Stimulated activated CD4-positive, alpha-beta T cell treated with anti-CD3 and anti-CD28 coated beads, Interleukin-4, amount 100 ng/mL, for 1 hour (primary cell): ENCODE data around the gene FAM237B.
"Not testable (repeated sequence)": the region's sequence is repeated elsewhere in the genome, so short reads cannot be mapped to it uniquely, and the experiment has no call there.

ENCODE experiments used
- DNase-seq: peaks from one replicate; pipeline ENCODE4 v3.0.0-alpha.2; 2020

Gene FAM237B

DNA sequence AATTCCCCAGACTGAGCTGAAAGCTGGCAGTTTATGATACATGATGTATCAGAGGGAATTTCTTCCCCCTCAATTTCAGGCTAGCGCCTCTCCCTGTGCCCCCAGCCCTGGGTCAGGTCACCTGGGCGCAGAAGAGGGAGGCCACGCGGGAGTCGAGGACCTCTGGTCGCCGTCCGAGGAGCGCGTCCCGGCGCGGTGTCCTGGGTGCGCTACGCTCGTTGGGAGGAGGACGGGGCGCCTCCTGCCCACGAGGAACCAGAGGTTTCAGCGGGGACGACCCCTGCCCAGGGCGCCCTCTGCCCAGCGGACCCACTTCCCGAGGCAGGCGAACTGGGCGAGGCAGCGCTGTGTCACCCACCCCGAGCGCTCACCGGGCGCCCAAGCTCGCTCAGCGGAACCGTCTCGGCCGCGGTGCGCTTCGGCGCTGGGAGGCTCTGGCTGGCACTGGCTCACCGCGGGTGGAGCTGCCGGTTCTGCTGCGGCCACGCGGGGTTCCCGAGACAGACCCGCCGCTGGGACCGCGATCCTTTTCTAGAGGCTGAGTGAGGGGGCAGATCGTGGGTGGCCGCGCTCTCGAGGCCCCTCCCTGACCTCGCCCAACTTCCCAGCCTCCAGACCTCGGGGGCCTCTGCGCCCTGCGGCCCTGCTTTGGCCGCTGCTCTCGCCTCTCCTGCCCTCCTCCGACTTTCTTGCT lies at the start of gene FAM237B:
Gene FAM237B, minus strand, starts transcription at position 504 of the 694 bp plus-strand sequence. CDS start 1,556 bp downstream, outside the sequence.
- DNase-seq, result peak; percentile 4

DNA sequence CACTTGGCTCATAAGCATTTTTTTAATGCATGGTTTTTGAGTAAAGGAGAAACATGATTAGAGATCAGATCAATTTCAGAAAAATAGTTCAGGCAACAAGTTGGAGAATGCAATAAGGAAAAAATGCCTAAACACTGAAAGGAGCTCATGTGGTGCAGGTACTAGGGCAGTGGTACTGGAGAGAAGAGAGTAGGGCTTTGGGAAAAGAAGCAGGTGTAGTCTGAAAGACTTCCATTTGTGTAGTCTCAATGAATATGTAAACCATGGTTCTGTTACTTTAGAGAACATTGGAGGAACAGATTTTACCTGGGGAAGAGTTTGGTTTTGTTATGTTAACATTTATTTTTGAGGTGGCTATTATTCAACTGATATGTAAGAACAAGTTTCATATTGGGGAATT lies 30.9 kb upstream of the FAM237B start:
- DNase-seq, result no peak

DNA sequence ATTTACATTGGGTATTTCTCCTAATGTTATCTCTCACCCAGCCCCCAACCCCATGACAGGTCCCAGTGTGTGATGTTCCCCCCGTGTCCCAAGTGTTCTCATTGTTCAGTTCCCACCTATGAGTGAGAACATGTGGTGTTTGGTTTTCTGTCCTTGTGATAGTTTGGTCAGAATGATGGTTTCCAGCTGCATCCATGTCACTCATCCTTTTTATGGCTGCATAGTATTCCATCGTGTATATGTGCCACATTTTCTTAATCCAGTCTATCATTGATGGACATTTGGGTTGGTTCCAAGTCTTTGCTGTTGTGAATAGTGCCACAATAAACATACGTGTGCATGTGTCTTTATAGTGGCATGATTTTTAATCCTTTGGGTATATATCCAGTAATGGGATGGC lies 28.9 kb upstream of the FAM237B start:
- DNase-seq, result not testable (repeated sequence)

DNA sequence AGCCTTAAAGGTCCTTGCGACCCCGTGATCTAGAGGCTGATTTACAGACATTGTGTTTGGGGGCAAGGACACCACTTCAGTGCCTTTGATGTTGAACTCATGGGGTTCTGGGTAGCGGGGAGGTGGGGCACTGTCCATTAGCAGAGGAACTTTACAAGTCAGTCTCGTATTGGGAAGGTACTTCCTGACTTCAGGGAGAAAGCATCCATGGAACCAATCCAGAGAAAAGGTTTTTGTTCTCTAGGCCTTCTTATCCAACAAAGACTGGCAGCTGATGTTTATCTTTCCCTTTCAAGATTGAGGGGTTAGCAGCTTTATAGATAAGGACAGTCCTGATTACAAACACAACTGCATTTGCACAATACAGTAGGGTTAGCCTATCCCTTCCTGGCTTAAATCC lies 28.2 kb upstream of the FAM237B start:
- DNase-seq, result no peak

DNA sequence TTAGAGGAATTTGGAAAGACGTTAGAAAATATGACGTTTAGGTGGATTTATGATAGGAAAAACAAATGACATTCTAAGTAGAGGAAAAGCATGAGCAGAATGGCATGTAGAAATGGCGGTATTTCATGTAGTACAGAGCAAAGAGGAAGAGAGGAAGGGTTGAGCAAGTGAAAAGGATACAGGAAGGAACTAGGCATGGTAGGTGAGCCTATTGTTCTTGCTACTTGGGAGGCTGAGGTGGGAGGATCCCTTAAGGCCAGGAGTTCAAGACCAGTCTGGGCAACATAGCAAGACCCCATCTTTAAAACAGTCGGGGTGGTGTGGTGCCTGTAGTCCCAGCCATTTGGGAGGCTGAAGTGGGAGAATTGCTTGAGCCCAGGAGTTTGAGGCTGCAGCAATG lies 26.7 kb upstream of the FAM237B start:
- DNase-seq, result no peak

DNA sequence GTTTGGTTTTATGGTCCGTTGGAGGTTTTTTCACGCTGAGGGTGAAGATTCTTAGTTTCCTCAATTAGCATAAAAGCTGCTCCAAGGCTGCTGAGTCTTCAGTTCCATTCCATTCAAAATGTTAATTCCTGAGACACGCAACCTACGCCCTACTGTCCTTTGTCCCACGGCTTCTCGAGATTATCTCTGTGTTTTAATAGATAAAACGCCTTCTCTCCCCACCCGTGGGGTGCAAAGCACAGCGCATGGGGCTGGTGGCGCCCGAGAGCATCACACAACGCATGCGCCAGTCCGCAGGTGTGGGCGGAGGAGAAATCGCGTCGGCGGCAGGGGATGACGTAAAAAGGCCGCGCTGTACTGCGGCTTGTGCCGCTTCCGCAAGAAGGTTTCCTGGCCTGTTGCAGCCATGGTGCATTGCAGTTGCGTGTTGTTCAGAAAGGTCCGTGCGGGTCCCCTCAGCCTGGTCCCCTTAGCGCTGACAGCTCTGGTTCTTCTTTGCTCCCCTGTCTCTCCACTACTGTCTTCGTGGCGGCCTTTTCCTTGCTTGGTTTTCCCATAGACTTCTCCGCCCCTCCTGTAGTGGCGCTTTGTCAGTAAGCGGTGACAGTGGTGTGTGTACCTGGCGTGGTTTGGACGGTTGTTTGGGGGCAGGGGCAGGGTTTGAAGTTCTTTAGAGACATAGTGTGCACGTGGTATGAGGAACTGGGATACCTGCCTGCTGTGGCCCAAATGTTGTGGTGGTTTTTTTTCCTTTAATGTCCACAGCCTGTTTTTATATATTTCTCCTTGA lies 25.4 kb upstream of the FAM237B start, which contains the start of gene GTPBP10:
Gene GTPBP10, plus strand, starts transcription at position 381 of the 790 bp plus-strand sequence. Its CDS starts 26 bp downstream, at position 407.
- peak; percentile 97 for DNase-seq

DNA sequence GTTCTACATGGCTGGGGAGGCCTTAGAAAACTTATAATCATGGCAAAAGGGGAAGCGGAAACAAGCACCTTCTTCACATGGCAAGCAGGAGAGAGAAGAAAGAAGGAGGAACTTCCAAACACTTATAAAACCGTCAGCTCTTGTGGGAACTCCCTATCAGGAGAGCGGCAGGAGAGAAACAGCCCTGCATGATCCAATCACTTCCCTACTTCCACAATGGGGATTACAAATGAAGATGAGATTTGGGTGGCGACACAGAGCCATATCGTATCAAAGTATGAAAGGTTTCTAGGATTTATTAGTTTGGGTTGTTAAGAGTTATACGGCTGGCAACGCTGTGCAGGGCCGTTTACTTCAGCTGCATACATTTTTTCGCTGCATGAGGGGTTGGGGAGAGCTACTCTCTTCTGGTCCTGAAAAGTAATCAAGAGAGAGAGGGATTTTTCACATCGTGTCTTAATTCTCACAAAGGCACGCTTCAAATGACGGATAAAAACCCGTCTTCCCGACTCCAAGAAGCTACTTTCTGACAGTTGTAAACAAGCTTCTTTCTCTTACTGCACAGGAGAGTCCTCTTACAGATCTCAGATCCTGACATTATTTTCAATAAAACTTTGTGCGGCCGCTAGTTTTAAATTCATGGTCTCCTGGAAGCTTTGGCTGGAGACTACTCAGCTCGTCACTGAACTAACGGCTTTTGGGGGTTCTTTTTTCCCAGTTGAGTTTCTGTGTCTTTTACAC lies 24.7 kb upstream of the FAM237B start:
- no peak for DNase-seq

DNA sequence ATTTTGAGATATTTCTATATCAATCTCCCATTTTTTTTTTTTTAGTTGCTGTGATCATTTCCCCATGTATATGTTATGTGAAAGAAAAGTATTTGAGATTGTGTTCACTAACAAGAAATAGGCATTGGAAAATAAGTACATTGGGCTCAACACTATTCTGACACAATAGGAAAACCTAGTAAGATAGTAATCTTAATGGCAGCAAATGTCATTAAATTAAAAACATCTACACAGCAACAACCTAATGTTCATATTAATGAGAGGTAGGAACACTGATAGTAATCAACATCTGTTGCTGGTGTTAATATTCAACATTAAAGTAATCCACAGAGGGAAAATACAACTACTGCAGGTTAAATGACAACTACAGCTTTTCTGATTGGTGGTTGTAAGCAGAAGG lies 23.9 kb upstream of the FAM237B start:
- DNase-seq, result no peak

DNA sequence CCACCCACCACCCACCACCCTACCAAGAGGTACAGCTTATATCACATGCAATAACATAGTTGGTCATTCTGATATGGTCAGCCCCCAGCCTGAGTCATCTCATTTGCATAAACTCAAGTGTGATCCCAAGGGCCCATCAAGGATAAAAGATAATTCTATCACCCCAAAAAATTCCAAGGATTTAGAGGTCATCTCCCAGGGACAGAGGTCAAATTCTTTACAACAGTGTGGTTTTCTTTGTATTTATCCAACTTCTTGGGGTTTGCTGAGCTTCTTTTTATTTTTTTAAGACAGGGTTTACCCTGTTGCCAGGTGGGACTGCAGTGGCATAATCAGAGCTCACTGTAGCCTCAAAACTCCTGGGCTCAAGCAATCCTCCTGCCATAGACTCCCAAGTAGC lies 16.0 kb upstream of the FAM237B start:
- no peak for DNase-seq

DNA sequence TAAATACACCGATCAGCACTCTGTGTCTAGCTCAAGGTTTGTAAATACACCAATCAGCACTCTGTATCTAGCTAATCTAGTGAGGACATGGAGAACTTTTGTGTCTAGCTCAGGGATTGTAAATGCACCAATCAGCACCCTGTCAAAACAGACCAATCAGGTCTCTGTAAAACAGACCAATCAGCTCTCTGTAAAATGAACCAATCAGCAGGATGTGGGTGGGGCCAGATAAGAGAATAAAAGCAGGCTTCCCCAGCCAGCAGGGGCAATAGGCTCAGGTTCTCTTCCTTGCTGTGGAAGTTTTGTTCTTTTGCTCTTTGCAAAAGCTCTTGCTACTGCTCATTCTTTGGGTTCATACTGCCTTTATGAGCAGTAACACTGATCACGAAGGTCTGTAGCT lies 13.8 kb upstream of the FAM237B start:
- DNase-seq, result not testable (repeated sequence)

DNA sequence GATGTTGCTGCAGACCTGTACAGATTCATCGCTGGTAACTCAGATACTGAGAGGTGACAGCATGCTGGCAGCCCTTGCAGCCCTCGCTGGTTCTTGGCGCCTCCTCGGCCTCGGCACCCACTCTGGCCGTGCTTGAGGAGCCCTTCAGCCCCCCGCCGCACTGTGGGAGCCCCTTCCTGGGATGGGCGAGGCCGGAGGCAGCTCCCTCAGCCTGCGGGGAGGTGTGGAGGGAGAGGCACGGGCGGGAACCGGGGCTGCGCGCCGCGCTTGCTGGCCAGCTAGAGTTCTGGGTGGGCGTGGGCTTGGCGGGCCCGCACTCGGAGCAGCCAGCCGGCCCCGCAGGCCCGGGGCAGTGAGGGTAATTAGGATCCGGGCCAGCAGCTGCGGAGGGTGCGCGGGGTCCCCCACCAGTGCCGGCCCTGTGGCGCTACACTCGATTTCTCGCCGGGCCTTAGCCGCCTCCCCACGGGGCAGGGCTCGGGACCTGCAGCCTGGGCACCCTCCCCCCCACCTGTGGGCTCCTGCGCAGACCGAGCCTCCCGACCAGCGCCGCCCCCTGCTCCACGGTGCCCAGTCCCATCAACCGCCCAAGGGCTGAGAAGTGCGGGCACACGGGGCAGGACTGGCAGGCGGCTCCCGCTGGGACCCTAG lies 13.2 kb upstream of the FAM237B start:
- no peak for DNase-seq

DNA sequence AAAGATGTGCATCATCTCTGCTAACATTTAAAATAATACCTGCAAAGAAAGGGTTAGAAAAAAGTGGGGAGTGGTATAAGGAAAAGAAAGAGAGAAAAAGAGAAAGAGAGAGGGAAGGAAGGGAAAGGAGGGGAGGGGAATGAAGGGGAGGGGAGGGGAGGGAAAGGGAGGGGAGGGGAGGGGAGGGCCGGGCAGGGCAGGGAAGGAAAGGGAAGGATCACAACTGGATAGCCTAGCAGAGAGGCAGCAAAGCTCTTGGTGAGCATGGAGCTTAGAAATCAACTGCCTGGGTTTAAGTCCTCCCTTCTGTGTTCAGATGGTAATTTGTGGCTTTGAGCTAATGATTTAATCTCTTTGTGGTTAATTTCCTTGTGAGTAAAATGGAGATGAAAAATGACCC lies 5.4 kb upstream of the FAM237B start:
- DNase-seq, result no peak

DNA sequence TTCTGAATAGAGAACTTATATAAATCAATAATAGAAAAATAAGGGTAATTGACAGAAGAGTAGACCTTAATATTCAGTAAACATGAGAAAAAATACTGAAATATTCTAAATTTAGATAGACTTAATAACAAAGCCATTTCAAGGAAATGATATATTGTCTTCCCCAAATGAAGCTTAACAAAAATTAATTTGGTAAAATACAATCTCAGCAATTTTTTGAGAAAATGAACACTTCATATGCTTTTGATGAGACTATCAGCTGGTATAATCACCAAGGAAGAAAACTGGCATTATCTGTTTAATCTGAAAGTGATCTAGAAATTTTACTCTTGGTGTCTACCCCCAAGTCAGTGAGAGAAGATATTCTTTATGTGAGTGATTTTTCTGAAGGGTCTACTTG lies 1.7 kb upstream of the FAM237B start:
- DNase-seq, result no peak

DNA sequence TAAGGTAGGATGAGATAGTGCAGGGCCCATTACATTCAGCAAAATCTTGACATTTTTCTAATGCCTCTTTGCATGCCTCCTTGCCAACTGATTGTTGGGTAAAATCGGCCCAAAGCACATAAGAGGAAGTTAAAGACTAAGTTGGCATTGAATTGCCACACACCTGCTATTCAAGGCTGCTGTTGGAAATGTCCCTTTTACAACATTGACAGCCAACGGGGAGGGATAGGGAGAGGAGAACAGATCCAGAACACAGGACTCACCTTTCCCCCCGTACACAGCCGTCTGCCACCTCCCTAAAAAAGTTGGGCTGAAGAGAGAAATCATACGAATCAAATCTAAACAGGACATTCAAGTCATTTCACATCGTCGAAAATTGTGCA lies 695 bp downstream of the FAM237B start:
- DNase-seq, result no peak

DNA sequence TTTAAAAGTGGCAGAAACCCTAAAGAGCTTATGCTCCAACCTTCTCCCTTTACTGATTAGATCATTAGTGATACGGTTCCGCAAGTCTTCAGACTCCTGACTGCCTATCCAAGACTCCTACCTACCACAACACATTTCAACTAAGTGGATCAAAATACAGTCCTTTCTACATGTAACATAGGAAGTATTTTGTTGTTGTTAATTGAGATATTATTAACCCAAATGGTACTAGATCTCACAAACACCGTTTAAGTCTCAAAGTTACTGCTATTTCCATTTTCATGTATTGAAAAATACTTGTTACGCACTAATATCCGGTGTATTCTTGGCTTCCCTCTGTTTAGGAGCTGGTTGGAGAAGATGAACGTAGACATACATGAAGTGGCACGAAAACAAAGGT lies 1.1 kb downstream of the FAM237B start:
- DNase-seq, result no peak

DNA sequence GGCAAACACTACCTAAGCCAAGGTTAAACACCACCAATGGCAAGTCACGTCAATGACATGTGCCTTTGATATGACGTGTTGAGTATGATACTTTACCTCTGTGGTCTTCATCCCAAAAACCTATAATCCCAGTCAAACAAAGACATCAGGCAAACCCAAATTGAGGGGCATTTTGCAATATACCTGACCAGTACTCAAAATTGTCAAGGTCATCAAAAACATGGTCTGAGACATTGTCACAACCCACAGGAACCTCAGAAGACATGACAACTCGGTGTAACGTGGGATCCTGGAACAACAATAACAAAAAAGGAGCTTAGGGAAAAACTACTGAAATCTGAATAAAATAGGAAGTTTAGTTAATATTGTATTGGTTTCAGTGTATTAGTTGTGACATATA lies 7.2 kb downstream of the FAM237B start:
- no peak for DNase-seq

DNA sequence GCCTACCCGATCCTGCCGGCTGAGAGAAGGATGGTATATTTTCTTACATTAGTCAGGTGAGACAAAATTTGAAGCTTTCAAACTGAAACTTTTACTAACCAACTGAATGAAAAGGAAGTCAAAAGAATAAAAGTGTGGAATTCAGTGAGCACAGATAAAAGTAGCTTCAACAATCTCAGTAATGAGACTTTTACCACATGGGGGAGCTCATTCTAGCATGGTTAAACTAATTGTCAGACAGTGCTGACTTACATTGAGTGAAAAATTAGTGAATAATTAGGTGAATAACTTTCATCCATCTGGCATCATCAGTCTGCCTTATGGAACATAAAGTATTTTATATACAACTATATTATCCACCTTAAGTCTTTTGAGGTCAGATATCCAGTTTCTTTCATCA lies 8.4 kb downstream of the FAM237B start:
- no peak for DNase-seq

DNA sequence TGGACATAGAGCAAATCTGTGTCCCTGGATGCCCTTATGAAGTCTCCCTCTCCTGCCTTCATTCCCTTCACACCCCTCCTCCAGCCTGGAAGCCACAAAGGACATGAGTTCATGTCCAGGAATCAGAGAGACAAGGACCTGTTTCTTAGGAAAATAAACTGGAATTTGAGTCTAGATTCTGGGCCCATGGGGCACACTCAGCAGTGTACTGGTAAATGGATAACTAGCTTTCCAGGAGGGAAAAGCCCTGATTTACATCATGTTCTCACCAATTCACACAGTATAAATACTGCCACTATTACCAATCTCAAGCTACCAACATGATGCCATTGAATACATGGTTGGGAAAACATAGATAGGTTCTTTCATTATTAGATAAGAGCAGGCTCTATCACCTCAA lies 9.9 kb downstream of the FAM237B start:
- DNase-seq, result no peak

DNA sequence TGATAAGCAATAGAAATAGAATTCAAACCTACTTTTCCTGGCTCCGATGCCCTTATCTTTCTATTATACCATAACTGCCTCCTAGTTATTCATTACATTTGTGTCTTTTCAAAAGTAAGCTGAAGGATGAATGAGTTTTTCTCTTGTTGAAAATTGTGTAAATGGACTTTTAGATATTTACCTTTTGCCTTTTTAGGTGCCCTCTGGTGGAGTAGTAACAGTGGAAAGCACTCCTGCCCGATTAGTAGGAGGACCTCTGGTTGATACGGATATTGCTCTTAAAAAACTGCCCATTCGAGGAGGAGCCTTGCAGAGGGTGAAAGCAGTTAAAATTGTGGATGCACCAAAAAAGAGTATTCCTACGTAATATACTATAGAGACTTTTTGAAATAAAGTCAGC lies 11.2 kb downstream of the FAM237B start:
- no peak for DNase-seq

DNA sequence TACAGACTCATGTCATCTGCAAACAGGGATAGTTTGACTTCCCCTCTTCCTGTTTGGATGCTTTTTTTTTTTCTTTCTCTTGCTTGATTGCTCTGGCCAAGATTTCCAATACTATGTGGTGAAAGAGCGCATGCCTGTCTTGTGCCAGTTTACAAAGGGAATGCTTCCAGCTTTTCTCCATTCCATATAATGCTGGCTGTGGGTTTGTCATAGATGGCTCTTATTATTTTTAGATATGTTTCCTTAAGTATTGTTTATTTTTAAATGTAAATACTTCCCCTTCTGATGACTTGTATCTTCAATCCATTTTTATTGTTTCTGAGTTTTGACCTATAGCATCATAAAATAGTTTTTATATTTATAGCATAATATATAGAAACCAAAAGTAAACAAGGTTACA lies 17.9 kb downstream of the FAM237B start:
- DNase-seq, result no peak

DNA sequence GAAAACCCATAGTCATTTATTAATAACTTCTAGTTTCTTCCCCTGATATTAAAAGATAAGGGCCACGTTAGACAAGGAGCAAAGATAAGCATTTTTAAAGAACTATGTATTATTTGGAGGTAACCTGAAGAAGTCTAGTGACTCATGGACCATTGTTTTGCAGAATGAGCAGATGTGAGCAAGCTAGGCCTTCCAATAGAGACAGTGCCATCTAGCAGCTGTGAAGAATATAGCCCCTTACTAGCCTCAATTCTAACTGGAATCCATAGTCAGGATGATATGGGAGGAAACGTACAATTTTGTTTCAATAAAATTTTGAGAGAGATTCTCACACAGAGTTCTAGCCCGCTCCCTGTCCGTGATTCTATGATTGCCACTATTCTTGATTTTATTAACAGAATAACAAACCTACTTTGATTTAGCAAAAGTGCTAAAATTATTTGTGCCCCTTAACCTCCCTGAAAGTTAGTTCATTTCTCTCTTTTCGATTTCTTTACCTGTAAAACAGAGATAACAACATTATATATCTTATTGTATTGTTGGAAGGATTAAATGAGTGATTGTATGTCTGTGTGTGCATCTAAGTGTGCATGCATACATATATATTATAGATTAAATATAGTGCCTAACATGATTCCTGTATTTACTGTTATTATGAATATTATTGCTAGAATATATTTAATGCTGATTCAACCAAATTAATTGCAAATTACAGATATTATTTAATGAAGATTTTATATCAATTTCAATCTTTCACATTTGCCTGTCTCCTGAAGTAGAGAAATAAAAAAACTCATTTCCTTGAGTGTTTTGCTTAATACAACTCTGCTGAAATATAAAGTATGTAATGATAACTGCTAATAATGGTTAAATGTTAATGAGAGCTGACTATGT lies 22.7 kb downstream of the FAM237B start:
- no peak for DNase-seq
